Brain microvascular endothelial cell (primary cell): ENCODE results near the gene MAPK8IP3.
A peak's percentile ranks its signal among the peaks of the same experiment; 100 is the strongest.

Experiments used
- DNase-seq: peaks from one replicate; pipeline ENCODE4 v3.0.0-alpha.2; 2020
- H3K27ac ChIP-seq: fragments of 250-450 bp; sonication (Bioruptor Pico); 2 replicates; pipeline ENCODE4 v1.5.1; 2020; ENCODE audit warnings: mild to moderate bottlenecking, moderate library complexity
- H3K27me3 ChIP-seq: fragments of 250-450 bp; sonication (Bioruptor Pico); replicated peaks from 2 replicates; pipeline ENCODE4 v1.5.1; 2020; ENCODE audit warnings: mild to moderate bottlenecking
- H3K36me3 ChIP-seq: fragments of 250-450 bp; sonication (Bioruptor Pico); replicated peaks from 2 replicates; pipeline ENCODE4 v1.5.1; 2020; ENCODE audit warnings: mild to moderate bottlenecking
- H3K4me3 ChIP-seq: 2 replicates; pipeline ENCODE4 v1.5.1; 2011; ENCODE audit warnings: low read depth, mild to moderate bottlenecking, control low read depth, low read length, moderate library complexity
- in situ Hi-C: cut with HindIII; loops from 2 replicates; pipeline ENCODE4 v1.10.0; 2017; ENCODE audit warnings: low sequenced_read_pairs, low pct_ligation_motif_present
- TF ChIP-seq, protein P1 (sequence below): IDR thresholded peaks from 2 replicates; pipeline ENCODE4 v1.5.1; 2011; ENCODE audit warnings: low read depth, mild to moderate bottlenecking, moderate library complexity, low read length, control low read depth, inconsistent platforms; ENCODE audit errors: missing control alignments

The MAPK8IP3 gene

DNA sequence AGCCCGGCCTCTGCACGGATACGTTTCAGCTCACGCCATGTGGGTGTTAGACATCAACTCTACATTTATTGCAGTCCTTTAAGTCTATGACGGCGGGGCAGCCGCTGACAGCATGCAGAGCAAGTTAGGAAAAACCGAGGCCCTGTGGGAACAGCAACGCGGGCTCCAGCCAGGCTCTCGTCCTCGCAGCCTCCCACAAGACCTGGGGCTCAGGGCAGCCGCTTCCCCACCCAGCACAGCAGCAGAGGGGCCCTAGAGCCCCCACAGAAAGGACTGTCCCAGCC, 70.6 kb downstream of the MAPK8IP3 start:
- in situ Hi-C loops = no loop called here

DNA sequence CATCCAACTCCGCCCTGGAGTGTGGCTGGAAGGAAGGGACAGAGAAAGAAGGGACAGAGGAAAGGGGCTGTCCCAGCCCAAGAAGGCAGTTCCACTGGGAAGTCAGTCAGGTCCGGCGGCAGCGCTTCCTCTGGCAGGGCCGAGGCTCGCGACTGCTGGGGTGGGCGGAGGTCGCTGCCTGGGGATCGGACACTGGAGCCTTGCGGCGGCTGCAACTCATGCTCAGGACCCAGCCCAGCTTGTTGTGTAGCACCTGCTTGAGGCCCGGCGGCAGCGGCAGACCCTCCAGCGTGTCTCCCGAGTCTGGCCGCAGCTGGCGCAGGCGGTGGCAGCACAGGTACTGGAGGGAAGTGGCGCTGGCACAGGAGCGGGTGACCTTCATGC, 71.0 kb downstream of the MAPK8IP3 start:
- DNase-seq = no peak
- H3K36me3 ChIP-seq = peaks cover 39% of the 10 kb centered on the region
- H3K27ac ChIP-seq = no peak overlapping the region
- TF ChIP-seq, protein P1, sequence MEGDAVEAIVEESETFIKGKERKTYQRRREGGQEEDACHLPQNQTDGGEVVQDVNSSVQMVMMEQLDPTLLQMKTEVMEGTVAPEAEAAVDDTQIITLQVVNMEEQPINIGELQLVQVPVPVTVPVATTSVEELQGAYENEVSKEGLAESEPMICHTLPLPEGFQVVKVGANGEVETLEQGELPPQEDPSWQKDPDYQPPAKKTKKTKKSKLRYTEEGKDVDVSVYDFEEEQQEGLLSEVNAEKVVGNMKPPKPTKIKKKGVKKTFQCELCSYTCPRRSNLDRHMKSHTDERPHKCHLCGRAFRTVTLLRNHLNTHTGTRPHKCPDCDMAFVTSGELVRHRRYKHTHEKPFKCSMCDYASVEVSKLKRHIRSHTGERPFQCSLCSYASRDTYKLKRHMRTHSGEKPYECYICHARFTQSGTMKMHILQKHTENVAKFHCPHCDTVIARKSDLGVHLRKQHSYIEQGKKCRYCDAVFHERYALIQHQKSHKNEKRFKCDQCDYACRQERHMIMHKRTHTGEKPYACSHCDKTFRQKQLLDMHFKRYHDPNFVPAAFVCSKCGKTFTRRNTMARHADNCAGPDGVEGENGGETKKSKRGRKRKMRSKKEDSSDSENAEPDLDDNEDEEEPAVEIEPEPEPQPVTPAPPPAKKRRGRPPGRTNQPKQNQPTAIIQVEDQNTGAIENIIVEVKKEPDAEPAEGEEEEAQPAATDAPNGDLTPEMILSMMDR = no peak
- H3K27me3 ChIP-seq = no peaks in the 10 kb centered on the region
- in situ Hi-C loops = no loop called here
- H3K4me3 ChIP-seq = no peak overlapping the region

More for the DNA sequence above, 70.6 kb downstream of the MAPK8IP3 start:
- Histone ChIP-seq H3K27ac (no peak overlapping the region), H3K4me3 (no peak overlapping the region), H3K36me3 (peaks cover 39% of the 10 kb centered on the region), H3K27me3 (no peaks in the 10 kb centered on the region)
- DNase-seq = no peak
- TF ChIP-seq, protein P1 = no peak

DNA sequence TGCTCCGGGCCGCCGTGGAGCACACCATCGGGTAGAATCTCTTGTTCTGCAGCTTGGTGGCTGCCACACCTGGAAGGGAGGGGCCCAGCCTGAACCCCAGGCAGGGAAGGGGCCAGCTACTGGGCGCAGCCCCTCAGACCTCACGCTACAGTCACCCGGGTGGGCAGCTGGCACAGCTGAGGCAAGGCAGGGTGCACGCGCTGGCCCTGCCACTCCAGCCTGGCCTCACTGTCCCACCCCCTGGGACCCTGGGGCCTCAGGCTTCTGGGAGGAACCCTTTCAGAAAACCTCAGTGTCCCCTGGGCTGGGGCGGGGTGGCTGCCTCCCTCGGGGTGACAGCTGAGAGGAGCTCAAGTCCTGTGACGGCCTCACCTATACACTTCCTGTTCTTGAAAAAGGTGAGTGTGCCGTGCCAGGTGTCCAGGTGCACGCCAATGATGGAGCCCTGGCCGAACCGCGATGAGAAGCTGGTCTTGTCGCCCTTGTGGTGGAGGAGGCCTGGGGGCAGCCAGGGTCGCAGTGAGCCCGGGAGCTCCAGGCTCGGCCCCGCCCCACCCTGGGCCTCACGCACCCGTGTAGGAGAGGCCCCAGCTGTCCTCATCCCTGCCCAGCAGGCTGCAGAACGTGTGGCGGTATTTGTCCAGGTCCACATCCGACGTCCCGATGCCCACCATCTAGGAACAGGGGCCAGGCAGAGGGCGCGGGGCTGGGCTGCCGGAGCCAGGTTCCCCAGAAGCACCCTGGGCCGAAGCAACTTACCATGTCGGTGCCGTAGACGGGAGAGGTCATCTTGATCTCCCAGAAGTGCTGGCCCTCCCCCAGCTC, 71.6 kb downstream of the MAPK8IP3 start:
- in situ Hi-C loops = no loop called here
- no peaks in the 10 kb centered on the region for H3K27me3 ChIP-seq
- no peak overlapping the region for H3K27ac ChIP-seq
- peaks cover 39% of the 10 kb centered on the region for H3K36me3 ChIP-seq
- DNase-seq = no peak
- TF ChIP-seq, protein P1 = no peak
- H3K4me3 ChIP-seq = no peak overlapping the region

DNA sequence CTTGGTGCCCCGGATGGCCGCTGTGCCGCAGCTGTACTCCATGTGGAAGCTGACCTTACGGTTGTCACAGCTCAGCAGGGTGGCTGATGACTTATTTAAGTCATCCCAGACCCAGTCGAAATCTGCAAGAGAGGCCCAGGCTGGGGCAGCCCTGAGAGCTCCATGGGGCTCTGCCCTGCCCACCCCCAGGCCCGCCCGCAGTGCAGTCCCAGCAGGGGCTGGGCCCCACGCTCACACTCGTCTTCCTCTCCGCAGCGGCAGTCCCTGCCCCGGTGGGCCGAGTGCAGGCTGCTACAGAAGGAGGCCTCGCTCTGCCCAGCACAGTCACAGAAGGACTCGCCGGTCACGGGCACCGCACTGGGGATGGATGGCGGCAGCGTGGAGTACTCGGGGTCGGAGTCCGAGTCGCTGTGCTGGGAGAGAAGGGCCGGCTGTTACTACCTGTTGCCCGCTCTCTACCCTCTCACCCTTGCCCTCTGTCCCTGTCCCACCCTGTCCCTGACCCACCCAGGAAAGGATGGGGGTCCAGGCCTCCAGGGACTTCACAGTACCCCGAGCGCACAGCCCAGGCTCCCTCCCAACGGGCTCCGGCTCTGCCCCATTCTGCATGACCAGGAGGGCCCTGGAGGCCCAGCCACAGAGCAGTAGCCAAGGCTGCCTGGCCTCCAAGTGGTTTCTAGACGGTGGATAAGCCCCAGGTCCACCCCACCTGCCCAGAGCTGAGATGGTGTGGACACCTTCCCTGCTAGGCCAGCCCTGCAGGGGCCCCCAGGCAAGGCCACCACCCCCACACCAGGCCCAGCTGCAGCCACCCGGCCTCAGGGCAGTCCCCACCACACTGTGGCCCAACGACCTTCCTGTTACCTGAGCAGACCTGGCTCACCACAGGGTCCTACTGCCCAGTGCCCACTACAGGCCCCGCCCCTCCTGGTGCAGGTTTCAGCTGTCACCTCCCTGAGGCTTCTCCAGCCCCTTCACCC, 72.5 kb downstream of the MAPK8IP3 start:
- TF ChIP-seq, protein P1 = no peak
- no peak overlapping the region for H3K4me3 ChIP-seq
- in situ Hi-C loops = no loop called here
- peaks cover 39% of the 10 kb centered on the region for H3K36me3 ChIP-seq
- peak; percentile 31 for DNase-seq
- H3K27me3 ChIP-seq = no peaks in the 10 kb centered on the region
- H3K27ac ChIP-seq = no peak overlapping the region

GRCh38 chr16:1779234-1779701, 73.3 kb downstream of the MAPK8IP3 start:
- in situ Hi-C loops = no loop called here
- peaks cover 39% of the 10 kb centered on the region for H3K36me3 ChIP-seq

More at GRCh38 chr16:1779234-1779701, 73.3 kb downstream of the MAPK8IP3 start:
- no peak for DNase-seq
- Histone ChIP-seq H3K4me3 (no peak overlapping the region), H3K27ac (no peak overlapping the region), H3K27me3 (no peaks in the 10 kb centered on the region)
- TF ChIP-seq, protein P1 = no peak
